ENCODE results near the gene ERMP1.

- TF ChIP-seq, protein P1, sequence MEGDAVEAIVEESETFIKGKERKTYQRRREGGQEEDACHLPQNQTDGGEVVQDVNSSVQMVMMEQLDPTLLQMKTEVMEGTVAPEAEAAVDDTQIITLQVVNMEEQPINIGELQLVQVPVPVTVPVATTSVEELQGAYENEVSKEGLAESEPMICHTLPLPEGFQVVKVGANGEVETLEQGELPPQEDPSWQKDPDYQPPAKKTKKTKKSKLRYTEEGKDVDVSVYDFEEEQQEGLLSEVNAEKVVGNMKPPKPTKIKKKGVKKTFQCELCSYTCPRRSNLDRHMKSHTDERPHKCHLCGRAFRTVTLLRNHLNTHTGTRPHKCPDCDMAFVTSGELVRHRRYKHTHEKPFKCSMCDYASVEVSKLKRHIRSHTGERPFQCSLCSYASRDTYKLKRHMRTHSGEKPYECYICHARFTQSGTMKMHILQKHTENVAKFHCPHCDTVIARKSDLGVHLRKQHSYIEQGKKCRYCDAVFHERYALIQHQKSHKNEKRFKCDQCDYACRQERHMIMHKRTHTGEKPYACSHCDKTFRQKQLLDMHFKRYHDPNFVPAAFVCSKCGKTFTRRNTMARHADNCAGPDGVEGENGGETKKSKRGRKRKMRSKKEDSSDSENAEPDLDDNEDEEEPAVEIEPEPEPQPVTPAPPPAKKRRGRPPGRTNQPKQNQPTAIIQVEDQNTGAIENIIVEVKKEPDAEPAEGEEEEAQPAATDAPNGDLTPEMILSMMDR (IDR thresholded peaks at IDR 0.05; ENCODE audit: poor library complexity, severe bottlenecking), result no peak
- no peak for TF ChIP-seq RAD21 (conservative IDR thresholded peaks at IDR 0.05)
- no peak for TF ChIP-seq POLR2AphosphoS5 (IDR thresholded peaks at IDR 0.05)
- no peak for TF ChIP-seq EZH2 (IDR thresholded peaks at IDR 0.05; ENCODE audit: borderline replicate concordance, insufficient read depth, low read length, poor library complexity, severe bottlenecking)
Observed at GRCh38 chr9:5819174-5819573, 13.7 kb downstream of the ERMP1 start.
